Endothelial cell of umbilical vein (primary cell): ENCODE data around the gene CDC42BPB. TPM values are rescaled to one million over a fixed set of nuclear protein-coding genes. Genes with fewer than 3 reads are reported as not detected.

Experiments used
- BruUV-seq: library from RNA; stranded (reverse); fragments of 400-500 nt; replicated peaks from 2 replicates; lab custom pipeline; 2021; lab: Mats Ljungman, UMichigan
- CTCF ChIA-PET: fragments of 300-600, 350-600 bp; sonication (Branson Sonifier 250); formaldehyde crosslinking; loops from one replicate; lab custom pipeline; 2021; ENCODE audit warnings: antibody characterized with exemption, inconsistent platforms; lab: Charles Lee
- POLR2A ChIA-PET: fragments of 300-600, 350-600 bp; sonication (Branson Sonifier 250); formaldehyde crosslinking; loops from one replicate; lab custom pipeline; 2021; ENCODE audit warnings: antibody characterized with exemption, inconsistent platforms; lab: Charles Lee
- DNase-seq: peaks from one replicate; pipeline ENCODE4 v3.0.0-alpha.2; 2011; ENCODE audit warnings: low read depth, low spot score
- FAIRE-seq: peaks from 2 replicates; lab custom pipeline; 2011; peaks lifted over from hg19 to GRCh38; lab: Jason Lieb, UNC
- H2AFZ ChIP-seq: 2 replicates; pipeline ENCODE4 v1.6.0; 2012; ENCODE audit warnings: low read depth, low read length, control low read depth, inconsistent platforms
- H3K27ac ChIP-seq: 2 replicates; pipeline ENCODE4 v1.5.1; 2011; ENCODE audit warnings: low read depth, mild to moderate bottlenecking, control low read depth, low read length, moderate library complexity; ENCODE audit not compliant: insufficient read depth
- H3K27me3 ChIP-seq, 2 experiments: 2 replicates each; pipeline versions ENCODE4 v1.6.0 to v1.6.1; 2011; ENCODE audit warnings: low read length in 2 of 2, mixed read lengths in 1 of 2; ENCODE audit not compliant: control insufficient read depth in 2 of 2, insufficient read depth in 2 of 2
- H3K36me3 ChIP-seq, 2 experiments: 2 replicates in 1 of 2; 3 replicates in 1 of 2; pipeline ENCODE4 v1.5.1; 2011; ENCODE audit warnings: low read length in 2 of 2, mild to moderate bottlenecking in 1 of 2, moderate library complexity in 1 of 2; ENCODE audit not compliant: control insufficient read depth in 2 of 2, insufficient read depth in 2 of 2; ENCODE audit errors: extremely low read depth in 1 of 2
- H3K4me1 ChIP-seq: 3 replicates; pipeline ENCODE4 v1.5.1; 2011; ENCODE audit warnings: mild to moderate bottlenecking, low read length; ENCODE audit not compliant: control insufficient read depth, insufficient read depth; ENCODE audit errors: extremely low read depth
- H3K4me2 ChIP-seq: 2 replicates; pipeline ENCODE4 v1.6.1; 2011; ENCODE audit warnings: low read length, control low read depth, mixed read lengths; ENCODE audit not compliant: insufficient read depth
- H3K4me3 ChIP-seq, 3 experiments: fragments of 200-600 bp in 1 of 3; sonication (generic), shearing (Covaris generic) in 1 of 3; replicated peaks in 1 of 3; 2 replicates each; pipeline ENCODE4 v1.5.1; 2011 to 2016; ENCODE audit warnings: control low read depth in 3 of 3, low read length in 3 of 3, mild to moderate bottlenecking in 2 of 3, inconsistent platforms in 1 of 3, low read depth in 1 of 3, moderate library complexity in 1 of 3; ENCODE audit not compliant: insufficient read depth in 1 of 3
- H3K79me2 ChIP-seq: 2 replicates; pipeline ENCODE4 v1.6.0; 2012; ENCODE audit warnings: low read length, inconsistent platforms; ENCODE audit not compliant: control insufficient read depth, insufficient read depth
- H3K9ac ChIP-seq: replicated peaks from 2 replicates; pipeline ENCODE3; 2011; ENCODE audit warnings: low read length, control low read depth; ENCODE audit not compliant: insufficient read depth; ENCODE audit errors: extremely low read depth
- H3K9me1 ChIP-seq: replicated peaks from 3 replicates; pipeline ENCODE4 v1.6.0; 2011; ENCODE audit warnings: mild to moderate bottlenecking, low read length; ENCODE audit not compliant: control insufficient read depth, insufficient read depth; ENCODE audit errors: extremely low read depth
- H3K9me3 ChIP-seq: replicated peaks from 2 replicates; pipeline ENCODE4 v1.5.1; 2012; ENCODE audit warnings: low read length, inconsistent platforms; ENCODE audit not compliant: control insufficient read depth, insufficient read depth
- H4K20me1 ChIP-seq: replicated peaks from 2 replicates; pipeline ENCODE3; 2011; ENCODE audit warnings: mild to moderate bottlenecking, low read length; ENCODE audit not compliant: control insufficient read depth, insufficient read depth; ENCODE audit errors: extremely low read depth
- EZH2 ChIP-seq: IDR thresholded peaks from 2 replicates; pipeline ENCODE4 v1.6.1; 2012; ENCODE audit warnings: borderline replicate concordance, low read depth, mild to moderate bottlenecking, moderate library complexity, low read length, inconsistent platforms; ENCODE audit not compliant: severe bottlenecking
- FOS ChIP-seq: IDR thresholded peaks from 2 replicates; pipeline ENCODE4 v1.6.1; 2011; ENCODE audit warnings: mild to moderate bottlenecking, low read length, moderate library complexity, borderline replicate concordance; ENCODE audit not compliant: insufficient read depth
- GATA2 ChIP-seq: IDR thresholded peaks from 2 replicates; pipeline ENCODE4 v1.7.0; 2011; ENCODE audit warnings: low read depth, mild to moderate bottlenecking, moderate library complexity, mixed read lengths, low read length; ENCODE audit not compliant: insufficient read length, insufficient read depth
- JUN ChIP-seq: IDR thresholded peaks from 2 replicates; pipeline ENCODE4 v1.6.1; 2011; ENCODE audit warnings: borderline replicate concordance, low read depth; ENCODE audit not compliant: insufficient read length, insufficient read depth
- MYC ChIP-seq: IDR thresholded peaks from one replicate; pipeline ENCODE4 v1.6.1; 2011; ENCODE audit warnings: mild to moderate bottlenecking, low read depth, low read length
- POLR2A ChIP-seq: IDR thresholded peaks from 2 replicates; pipeline ENCODE4 v1.6.1; 2012; ENCODE audit warnings: low read depth, mild to moderate bottlenecking, control low read depth, low read length
- POLR2AphosphoS5 ChIP-seq: IDR thresholded peaks from 2 replicates; pipeline ENCODE4 v1.6.1; 2012; ENCODE audit warnings: low read depth, mild to moderate bottlenecking, control low read depth, low read length, moderate library complexity; ENCODE audit not compliant: insufficient read depth
- dilution Hi-C: fragments of 300-500 bp; cut with MboI; formaldehyde crosslinking; loops from one replicate; pipeline ENCODE4 v1.15.0; 2019; ENCODE audit warnings: low sequenced_read_pairs; ENCODE audit not compliant: extremely low pct_ligation_motif_present
- intact Hi-C: fragments of 100-400 bp; cut with micrococcal nuclease; formaldehyde crosslinking; loops from one replicate; pipeline ENCODE4 v1.10.0; 2022
- polyA plus RNA-seq, 4 experiments: library from polyadenylated mRNA; depleted of rRNA in 3 of 4; stranded (reverse) in 3 of 4; unstranded in 1 of 4; fragments of >200 nt; gene quantifications; 2 replicates each; pipeline versions ENCODE4 v1.2.1 to v1.2.3, GENCODE V29; 2011 to 2012; ENCODE audit warnings: missing spikeins in 1 of 4
- total RNA-seq: library from RNA; stranded (reverse); gene quantifications from 2 replicates; pipeline ENCODE4 v1.2.3, GENCODE V29; 2021
- TF ChIP-seq, protein P1 (sequence below), 2 donors: IDR thresholded peaks; 1 replicate in 1 of 2; 2 replicates in 1 of 2; pipeline ENCODE4 v1.5.1; 2011; ENCODE audit warnings: low read length in 2 of 2, mild to moderate bottlenecking in 2 of 2, moderate library complexity in 2 of 2, control low read depth in 1 of 2, inconsistent platforms in 1 of 2, low read depth in 1 of 2; ENCODE audit not compliant: insufficient read depth in 1 of 2; ENCODE audit errors: extremely low read depth in 1 of 2
- TF ChIP-seq, protein P2 (sequence below): IDR thresholded peaks from 2 replicates; pipeline ENCODE4 v1.6.1; 2011; ENCODE audit not compliant: insufficient read depth, insufficient read length

Gene CDC42BPB
- total and polyA plus RNA-seq, 2 donors (not counting 3 experiments of a cell fraction or from before 2014, with no cell fraction given), result 82.6 to 131 TPM

DNA sequence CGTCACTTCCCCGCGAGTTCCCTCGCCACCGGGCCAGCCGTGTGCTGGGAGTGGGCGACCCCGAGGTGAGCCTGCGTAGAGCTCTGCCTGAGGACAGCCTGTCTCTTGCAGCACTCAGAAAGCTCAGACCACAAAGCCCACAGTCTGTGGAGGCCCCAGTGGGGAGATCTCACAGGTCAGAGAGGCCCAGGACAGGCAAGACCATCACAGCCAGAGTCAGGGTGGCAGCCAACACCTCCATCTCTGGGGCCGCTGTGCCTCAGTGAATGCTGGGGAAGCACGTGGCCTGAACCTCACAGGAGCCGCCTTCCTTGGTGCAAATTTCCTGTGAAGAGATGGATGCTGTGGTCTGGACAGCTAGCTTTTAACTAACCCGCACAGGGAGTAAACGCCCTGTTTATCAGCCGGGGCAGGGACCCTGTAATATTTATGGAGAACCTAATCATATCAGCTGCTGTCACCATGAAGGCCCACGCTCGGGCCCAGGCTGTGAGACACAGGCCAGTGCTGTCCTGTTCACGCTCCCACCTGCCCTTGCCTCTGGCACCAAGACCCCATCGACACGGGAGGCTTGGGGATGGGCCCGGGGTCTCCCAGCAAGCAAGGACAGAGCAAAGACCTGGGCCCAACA, 56.9 kb downstream of the CDC42BPB start:
- no peak overlapping the region for H3K27ac ChIP-seq
- H3K9me3 ChIP-seq, result no peaks in the 10 kb centered on the region
- no peaks in the 10 kb centered on the region for H4K20me1 ChIP-seq
- no peak overlapping the region for H3K4me2 ChIP-seq
- H3K9ac ChIP-seq, result no peak overlapping the region
- H3K4me1 ChIP-seq, result no peaks in the 10 kb centered on the region
- no peaks in the 10 kb centered on the region for H3K27me3 ChIP-seq
- ChIA-PET POLR2A (no interaction called here), CTCF (interaction anchor here (1.0 to 1.9 kb wide), 3 partner anchors 10 to 31 kb away, joined by 3 to 6 read pairs (median 3); no protein-coding TSS in a partner anchor)
- no peaks in the 10 kb centered on the region for H3K9me1 ChIP-seq
- H2AFZ ChIP-seq, result no peak overlapping the region
- FAIRE-seq (no peak), DNase-seq (no peak)
- H3K36me3 ChIP-seq, result peaks cover 8 to 49% of the 10 kb centered on the region in 2 experiments
- TF ChIP-seq GATA2 (no peak), JUN (no peak), FOS (no peak), MYC (no peak), POLR2AphosphoS5 (no peak), EZH2 (no peak), POLR2A (no peak)
- TF ChIP-seq, protein P1, sequence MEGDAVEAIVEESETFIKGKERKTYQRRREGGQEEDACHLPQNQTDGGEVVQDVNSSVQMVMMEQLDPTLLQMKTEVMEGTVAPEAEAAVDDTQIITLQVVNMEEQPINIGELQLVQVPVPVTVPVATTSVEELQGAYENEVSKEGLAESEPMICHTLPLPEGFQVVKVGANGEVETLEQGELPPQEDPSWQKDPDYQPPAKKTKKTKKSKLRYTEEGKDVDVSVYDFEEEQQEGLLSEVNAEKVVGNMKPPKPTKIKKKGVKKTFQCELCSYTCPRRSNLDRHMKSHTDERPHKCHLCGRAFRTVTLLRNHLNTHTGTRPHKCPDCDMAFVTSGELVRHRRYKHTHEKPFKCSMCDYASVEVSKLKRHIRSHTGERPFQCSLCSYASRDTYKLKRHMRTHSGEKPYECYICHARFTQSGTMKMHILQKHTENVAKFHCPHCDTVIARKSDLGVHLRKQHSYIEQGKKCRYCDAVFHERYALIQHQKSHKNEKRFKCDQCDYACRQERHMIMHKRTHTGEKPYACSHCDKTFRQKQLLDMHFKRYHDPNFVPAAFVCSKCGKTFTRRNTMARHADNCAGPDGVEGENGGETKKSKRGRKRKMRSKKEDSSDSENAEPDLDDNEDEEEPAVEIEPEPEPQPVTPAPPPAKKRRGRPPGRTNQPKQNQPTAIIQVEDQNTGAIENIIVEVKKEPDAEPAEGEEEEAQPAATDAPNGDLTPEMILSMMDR (IDR thresholded peaks at IDR 0.05; ENCODE audit: extremely low read depth in 1 of 2, insufficient read depth in 1 of 2, low read depth in 1 of 2, low read length in 2 of 2), result no peak
- TF ChIP-seq, protein P2, sequence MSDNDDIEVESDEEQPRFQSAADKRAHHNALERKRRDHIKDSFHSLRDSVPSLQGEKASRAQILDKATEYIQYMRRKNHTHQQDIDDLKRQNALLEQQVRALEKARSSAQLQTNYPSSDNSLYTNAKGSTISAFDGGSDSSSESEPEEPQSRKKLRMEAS, result no peak
- no peak overlapping the region for H3K4me3 ChIP-seq
- intact Hi-C loops (no loop called here), dilution Hi-C loops (no loop called here)
- BruUV-seq, result no TSS peak
- H3K79me2 ChIP-seq, result peaks cover 44% of the 10 kb centered on the region
